ENCODE measurements around the gene WDR87.
A peak's percentile ranks its signal among the peaks of the same experiment; 100 is the strongest.
"Not testable (repeated sequence)": the region's sequence is repeated elsewhere in the genome, so short reads cannot be mapped to it uniquely, and the experiment has no call there.

Gene WDR87

DNA sequence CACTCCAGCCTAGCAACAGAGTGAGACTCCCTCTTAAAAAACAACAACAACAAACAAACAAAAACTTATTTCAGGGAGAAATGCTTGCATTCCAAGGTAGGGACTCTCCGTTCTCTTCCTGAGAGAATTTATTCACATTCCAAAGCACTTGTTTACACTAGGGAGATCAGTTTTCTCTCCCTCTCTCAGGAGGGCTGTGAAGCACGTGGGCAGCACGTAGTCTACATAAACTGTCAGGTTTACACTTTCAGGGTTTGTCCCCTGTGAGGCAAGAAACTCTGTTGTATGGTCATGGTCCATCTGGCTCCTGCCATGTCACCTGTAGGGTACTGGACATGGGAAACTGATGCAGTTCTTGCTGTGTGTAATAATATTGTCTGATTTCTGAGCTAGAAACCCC, 31.6 kb downstream of the WDR87 start:
- no peak for DNase-seq

GRCh38 chr19:37872383-37872782, 34.0 kb downstream of the WDR87 start:
- no peak for DNase-seq

DNA sequence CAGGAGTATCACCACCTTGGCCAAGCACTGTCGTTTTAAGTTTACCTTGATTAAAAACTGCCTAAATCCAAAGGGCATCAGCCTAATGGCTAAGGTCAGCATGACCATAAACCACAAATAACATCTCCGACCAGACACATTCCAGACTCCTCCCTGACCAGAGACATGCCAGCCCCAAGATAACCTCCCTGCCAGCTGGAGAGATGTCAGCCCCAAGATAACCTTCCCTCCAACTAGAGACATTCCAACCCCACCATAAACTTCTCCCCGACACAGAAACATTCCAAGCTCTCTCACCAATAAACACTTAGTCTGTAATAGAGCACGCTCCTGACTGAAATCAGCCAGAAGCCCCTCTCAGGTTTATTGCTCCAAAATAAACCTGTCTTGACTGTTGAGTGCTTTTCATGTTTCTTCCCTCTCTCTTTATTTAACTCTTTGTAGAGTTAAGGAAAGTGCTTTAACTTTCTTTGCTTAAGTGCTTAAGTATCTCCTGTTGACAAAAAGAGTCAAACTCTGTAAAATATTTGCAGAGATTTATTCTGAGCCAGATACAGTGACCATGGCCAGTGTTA, 36.5 kb downstream of the WDR87 start:
- DNase-seq, result no peak

- DNase-seq, result peak; percentile 24
Observed at GRCh38 chr19:37867831-37868230, 38.6 kb downstream of the WDR87 start.

DNA sequence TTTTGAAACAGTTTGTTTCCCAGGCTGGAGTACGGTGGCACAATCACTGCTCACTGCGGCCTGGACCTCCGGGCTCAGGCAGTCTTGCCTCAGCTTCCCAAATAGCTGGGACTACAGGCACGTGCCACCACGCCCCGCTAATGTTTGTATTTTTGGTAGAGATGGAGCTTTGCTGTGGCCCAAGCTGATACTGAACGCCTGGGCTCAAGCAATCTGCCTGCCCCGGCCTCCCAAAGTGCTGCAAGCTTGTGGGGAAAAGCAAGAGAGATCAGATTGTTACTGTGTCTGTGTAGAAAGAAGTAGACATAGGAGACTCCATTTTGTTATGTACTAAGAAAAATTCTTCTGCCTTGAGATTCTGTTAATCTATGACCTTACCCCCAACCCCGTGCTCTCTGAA, 40.5 kb downstream of the WDR87 start:
- DNase-seq, result not testable (repeated sequence)

DNA sequence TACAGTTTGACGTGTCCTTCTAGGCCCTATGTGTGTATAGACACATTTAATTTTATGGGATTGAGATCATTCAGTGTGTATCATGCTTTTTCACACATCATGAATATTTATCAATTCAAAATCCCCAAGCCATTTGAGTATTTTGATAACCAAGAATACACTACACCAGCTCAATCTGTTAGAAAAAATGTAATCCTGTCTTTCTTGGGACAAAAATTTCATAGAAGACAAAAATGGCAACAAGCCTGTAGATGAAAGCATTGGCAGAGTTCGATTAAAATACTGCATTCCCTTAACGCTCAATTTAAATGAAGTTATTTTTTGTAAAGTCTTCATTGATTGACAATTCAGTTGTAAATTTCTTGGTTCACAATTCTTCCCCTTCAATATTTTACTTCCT, 41.9 kb downstream of the WDR87 start:
- no peak for DNase-seq

- DNase-seq, result peak; percentile 86
Observed at GRCh38 chr19:37855098-37855497, 51.3 kb downstream of the WDR87 start.

GRCh38 chr19:37845932-37846331, 60.5 kb downstream of the WDR87 start:
- no peak for DNase-seq

Measured in NCI-H2171 treated with DMSO at 0.1 percent for 48 hours (cell line).